GM12878 (cell line): ENCODE results near the gene ARID4B. TPM values are rescaled to one million over a fixed set of nuclear protein-coding genes. Genes with fewer than 3 reads are reported as not detected.

Source experiments
- CREB1 ChIP-seq: IDR thresholded peaks from 2 replicates; pipeline ENCODE4 v1.6.1; 2012; ENCODE audit warnings: low read depth, mild to moderate bottlenecking, inconsistent platforms
- ETV6 ChIP-seq, 2 experiments: fragments of 450-650 bp in 1 of 2; IDR thresholded peaks in 1 of 2; conservative IDR thresholded peaks in 1 of 2; 2 replicates each; pipeline ENCODE4 v1.6.1; 2014; ENCODE audit warnings: antibody characterized with exemption in 1 of 2, borderline replicate concordance in 1 of 2, low read depth in 1 of 2, mild to moderate bottlenecking in 1 of 2, moderate library complexity in 1 of 2
- FOXK2 ChIP-seq: fragments of 450-650 bp; IDR thresholded peaks from 2 replicates; pipeline ENCODE4 v1.6.1; 2017; ENCODE audit warnings: mild to moderate bottlenecking, moderate library complexity
- IKZF1 ChIP-seq: fragments of 450-650 bp; conservative IDR thresholded peaks from 2 replicates; pipeline ENCODE4 v1.6.1; 2017; ENCODE audit warnings: antibody characterized with exemption, mild to moderate bottlenecking
- polyA plus RNA-seq, 11 experiments: library from polyadenylated mRNA; depleted of rRNA in 4 of 11; unstranded in 6 of 11; stranded (reverse) in 5 of 11; fragments of >200 nt; fragmentation: Nextera tagmentation in 4 of 11; fragmentation: Illumina TruSeq in 1 of 11; extraction: Ambion mirVana in 4 of 11; extraction: Trizol in 1 of 11; gene quantifications; 1 replicate in 1 of 11; 2 replicates in 10 of 11; pipeline versions ENCODE4 v1.2.1 to v1.2.3, GENCODE V29; 2011 to 2016; ENCODE audit warnings: inconsistent platforms in 2 of 11, missing spikeins in 2 of 11, low read depth in 1 of 11
- total RNA-seq, 4 experiments: library from RNA; depleted of rRNA in 3 of 4; stranded (reverse); fragments of >200 nt in 3 of 4; fragmentation: Illumina TruSeq in 1 of 4; extraction: Trizol in 1 of 4; gene quantifications; 2 replicates each; pipeline versions ENCODE4 v1.2.1 to v1.2.3, GENCODE V29; 2013 to 2021
- TF ChIP-seq, protein P1 (sequence below): IDR thresholded peaks from 2 replicates; pipeline ENCODE4 v1.6.1; 2012; ENCODE audit warnings: low read length, inconsistent platforms
- TF ChIP-seq, protein P2 (sequence below): fragments of 450-650 bp; formaldehyde crosslinking; IDR thresholded peaks from 2 replicates; pipeline ENCODE4 v1.5.0; 2022; ENCODE audit warnings: mild to moderate bottlenecking, missing genetic modification characterization
- TF ChIP-seq, protein P3 (sequence below): fragments of 450-650 bp; IDR thresholded peaks from 2 replicates; pipeline ENCODE4 v1.6.1; 2017; ENCODE audit warnings: mild to moderate bottlenecking, low read depth, inconsistent platforms; ENCODE audit not compliant: poor library complexity, severe bottlenecking

Gene ARID4B
- total and polyA plus RNA-seq, 10 of the 15 experiments (the other 5 are each of a cell fraction or from before 2014, with no cell fraction given) = 13.6 to 39.1 (median 28.0) TPM

DNA sequence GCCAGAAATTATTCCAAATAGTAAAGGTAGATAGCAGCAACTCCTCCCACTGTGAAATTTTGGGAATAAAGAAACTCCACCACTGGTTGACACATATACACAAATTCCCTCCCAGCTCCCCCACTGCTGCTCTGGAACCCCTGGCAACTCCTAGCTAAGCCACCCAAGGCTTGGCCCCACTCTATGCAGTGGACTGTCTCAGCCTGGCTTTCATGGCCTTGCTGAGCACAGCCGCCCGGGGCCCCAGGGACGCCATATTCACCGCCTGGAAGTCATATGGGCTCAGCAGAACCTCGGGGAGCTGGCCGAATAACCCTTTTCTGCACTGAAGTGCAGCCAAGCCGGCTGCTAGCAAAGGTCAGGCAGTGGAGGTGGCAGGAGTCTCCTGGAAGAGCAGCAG lies 151.5 kb downstream of the ARID4B start (continued):
- TF ChIP-seq, protein P1, sequence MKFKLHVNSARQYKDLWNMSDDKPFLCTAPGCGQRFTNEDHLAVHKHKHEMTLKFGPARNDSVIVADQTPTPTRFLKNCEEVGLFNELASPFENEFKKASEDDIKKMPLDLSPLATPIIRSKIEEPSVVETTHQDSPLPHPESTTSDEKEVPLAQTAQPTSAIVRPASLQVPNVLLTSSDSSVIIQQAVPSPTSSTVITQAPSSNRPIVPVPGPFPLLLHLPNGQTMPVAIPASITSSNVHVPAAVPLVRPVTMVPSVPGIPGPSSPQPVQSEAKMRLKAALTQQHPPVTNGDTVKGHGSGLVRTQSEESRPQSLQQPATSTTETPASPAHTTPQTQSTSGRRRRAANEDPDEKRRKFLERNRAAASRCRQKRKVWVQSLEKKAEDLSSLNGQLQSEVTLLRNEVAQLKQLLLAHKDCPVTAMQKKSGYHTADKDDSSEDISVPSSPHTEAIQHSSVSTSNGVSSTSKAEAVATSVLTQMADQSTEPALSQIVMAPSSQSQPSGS = no peak
- TF ChIP-seq, protein P2, sequence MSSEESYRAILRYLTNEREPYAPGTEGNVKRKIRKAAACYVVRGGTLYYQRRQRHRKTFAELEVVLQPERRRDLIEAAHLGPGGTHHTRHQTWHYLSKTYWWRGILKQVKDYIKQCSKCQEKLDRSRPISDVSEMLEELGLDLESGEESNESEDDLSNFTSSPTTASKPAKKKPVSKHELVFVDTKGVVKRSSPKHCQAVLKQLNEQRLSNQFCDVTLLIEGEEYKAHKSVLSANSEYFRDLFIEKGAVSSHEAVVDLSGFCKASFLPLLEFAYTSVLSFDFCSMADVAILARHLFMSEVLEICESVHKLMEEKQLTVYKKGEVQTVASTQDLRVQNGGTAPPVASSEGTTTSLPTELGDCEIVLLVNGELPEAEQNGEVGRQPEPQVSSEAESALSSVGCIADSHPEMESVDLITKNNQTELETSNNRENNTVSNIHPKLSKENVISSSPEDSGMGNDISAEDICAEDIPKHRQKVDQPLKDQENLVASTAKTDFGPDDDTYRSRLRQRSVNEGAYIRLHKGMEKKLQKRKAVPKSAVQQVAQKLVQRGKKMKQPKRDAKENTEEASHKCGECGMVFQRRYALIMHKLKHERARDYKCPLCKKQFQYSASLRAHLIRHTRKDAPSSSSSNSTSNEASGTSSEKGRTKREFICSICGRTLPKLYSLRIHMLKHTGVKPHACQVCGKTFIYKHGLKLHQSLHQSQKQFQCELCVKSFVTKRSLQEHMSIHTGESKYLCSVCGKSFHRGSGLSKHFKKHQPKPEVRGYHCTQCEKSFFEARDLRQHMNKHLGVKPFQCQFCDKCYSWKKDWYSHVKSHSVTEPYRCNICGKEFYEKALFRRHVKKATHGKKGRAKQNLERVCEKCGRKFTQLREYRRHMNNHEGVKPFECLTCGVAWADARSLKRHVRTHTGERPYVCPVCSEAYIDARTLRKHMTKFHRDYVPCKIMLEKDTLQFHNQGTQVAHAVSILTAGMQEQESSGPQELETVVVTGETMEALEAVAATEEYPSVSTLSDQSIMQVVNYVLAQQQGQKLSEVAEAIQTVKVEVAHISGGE (CRISPR knock-in tag) = no peak
- TF ChIP-seq, protein P3, sequence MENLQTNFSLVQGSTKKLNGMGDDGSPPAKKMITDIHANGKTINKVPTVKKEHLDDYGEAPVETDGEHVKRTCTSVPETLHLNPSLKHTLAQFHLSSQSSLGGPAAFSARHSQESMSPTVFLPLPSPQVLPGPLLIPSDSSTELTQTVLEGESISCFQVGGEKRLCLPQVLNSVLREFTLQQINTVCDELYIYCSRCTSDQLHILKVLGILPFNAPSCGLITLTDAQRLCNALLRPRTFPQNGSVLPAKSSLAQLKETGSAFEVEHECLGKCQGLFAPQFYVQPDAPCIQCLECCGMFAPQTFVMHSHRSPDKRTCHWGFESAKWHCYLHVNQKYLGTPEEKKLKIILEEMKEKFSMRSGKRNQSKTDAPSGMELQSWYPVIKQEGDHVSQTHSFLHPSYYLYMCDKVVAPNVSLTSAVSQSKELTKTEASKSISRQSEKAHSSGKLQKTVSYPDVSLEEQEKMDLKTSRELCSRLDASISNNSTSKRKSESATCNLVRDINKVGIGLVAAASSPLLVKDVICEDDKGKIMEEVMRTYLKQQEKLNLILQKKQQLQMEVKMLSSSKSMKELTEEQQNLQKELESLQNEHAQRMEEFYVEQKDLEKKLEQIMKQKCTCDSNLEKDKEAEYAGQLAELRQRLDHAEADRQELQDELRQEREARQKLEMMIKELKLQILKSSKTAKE = no peak
- TF ChIP-seq FOXK2 (no peak), CREB1 (no peak), ETV6 (conservative IDR thresholded peaks at IDR 0.05 in 1 of 2, IDR thresholded peaks at IDR 0.05 in 1 of 2; ENCODE audit: borderline replicate concordance in 1 of 2, low read depth in 1 of 2) (no peak), IKZF1 (no peak)
